ENCODE results near the gene SLC25A13.
A peak's percentile ranks its signal among the peaks of the same experiment; 100 is the strongest.

The SLC25A13 gene

GRCh38 chr7:96253441-96253840 is 68.5 kb downstream of the SLC25A13 start:
- H3K4me3 ChIP-seq (ENCODE audit: low read depth, low read length): no peak overlapping the region
- no peak for DNase-seq (ENCODE audit: low read depth)

- no peak overlapping the region for H3K4me3 ChIP-seq (ENCODE audit: low read depth, low read length)
- no peak for DNase-seq (ENCODE audit: low read depth)
Observed at GRCh38 chr7:96250776-96251361, 71.0 kb downstream of the SLC25A13 start.

GRCh38 chr7:96248405-96248804 is 73.5 kb downstream of the SLC25A13 start:
- no peak for DNase-seq (ENCODE audit: low read depth)
- H3K4me3 ChIP-seq (ENCODE audit: low read depth, low read length): no peak overlapping the region

- no peak overlapping the region for H3K4me3 ChIP-seq (ENCODE audit: low read depth, low read length)
- no peak for DNase-seq (ENCODE audit: low read depth)
Observed at GRCh38 chr7:96246919-96247318, 75.0 kb downstream of the SLC25A13 start.

GRCh38 chr7:96244992-96245292 is 77.0 kb downstream of the SLC25A13 start:
- no peak for DNase-seq (ENCODE audit: low read depth)
- no peak overlapping the region for H3K4me3 ChIP-seq (ENCODE audit: low read depth, low read length)

- H3K4me3 ChIP-seq (ENCODE audit: low read depth, low read length): no peak overlapping the region
- DNase-seq (ENCODE audit: low read depth): no peak
Observed at GRCh38 chr7:96244244-96244991, 77.5 kb downstream of the SLC25A13 start.

- H3K4me3 ChIP-seq (ENCODE audit: low read depth, low read length): no peak overlapping the region
- no peak for DNase-seq (ENCODE audit: low read depth)
Observed at GRCh38 chr7:96243241-96243640, 78.7 kb downstream of the SLC25A13 start.

GRCh38 chr7:96241855-96242254 is 80.0 kb downstream of the SLC25A13 start:
- no peak for DNase-seq (ENCODE audit: low read depth)
- H3K4me3 ChIP-seq (ENCODE audit: low read depth, low read length): no peak overlapping the region

GRCh38 chr7:96238976-96239766 is 82.7 kb downstream of the SLC25A13 start:
- no peak for DNase-seq (ENCODE audit: low read depth)
- H3K4me3 ChIP-seq (ENCODE audit: low read depth, low read length): no peak overlapping the region

GRCh38 chr7:96238474-96238873 is 83.4 kb downstream of the SLC25A13 start:
- DNase-seq (ENCODE audit: low read depth): no peak
- H3K4me3 ChIP-seq (ENCODE audit: low read depth, low read length): no peak overlapping the region

- no peak for DNase-seq (ENCODE audit: low read depth)
- no peak overlapping the region for H3K4me3 ChIP-seq (ENCODE audit: low read depth, low read length)
Observed at GRCh38 chr7:96237040-96237439, 84.9 kb downstream of the SLC25A13 start.

GRCh38 chr7:96236198-96237039 is 85.5 kb downstream of the SLC25A13 start:
- peak; percentile 97 for DNase-seq (ENCODE audit: low read depth)
- H3K4me3 ChIP-seq (ENCODE audit: low read depth, low read length): no peak overlapping the region

- no peak overlapping the region for H3K4me3 ChIP-seq (ENCODE audit: low read depth, low read length)
- peak; percentile 11 for DNase-seq (ENCODE audit: low read depth)
Observed at GRCh38 chr7:96235281-96235680, 86.6 kb downstream of the SLC25A13 start.

- DNase-seq (ENCODE audit: low read depth): no peak
- H3K4me3 ChIP-seq (ENCODE audit: low read depth, low read length): no peak overlapping the region
Observed at GRCh38 chr7:96233528-96234154, 88.3 kb downstream of the SLC25A13 start.

GRCh38 chr7:96233084-96233483 is 88.8 kb downstream of the SLC25A13 start:
- no peak for DNase-seq (ENCODE audit: low read depth)
- no peak overlapping the region for H3K4me3 ChIP-seq (ENCODE audit: low read depth, low read length)

GRCh38 chr7:96228760-96229159 is 93.1 kb downstream of the SLC25A13 start:
- DNase-seq (ENCODE audit: low read depth): no peak
- no peak overlapping the region for H3K4me3 ChIP-seq (ENCODE audit: low read depth, low read length)

- no peak for DNase-seq (ENCODE audit: low read depth)
Observed at GRCh38 chr7:96225251-96225650, 96.6 kb downstream of the SLC25A13 start.

GRCh38 chr7:96224685-96225084 is 97.2 kb downstream of the SLC25A13 start:
- no peak overlapping the region for H3K4me3 ChIP-seq (ENCODE audit: low read depth, low read length)
- no peak for DNase-seq (ENCODE audit: low read depth)

More at GRCh38 chr7:96225251-96225650, 96.6 kb downstream of the SLC25A13 start:
- no peak overlapping the region for H3K4me3 ChIP-seq (ENCODE audit: low read depth, low read length)

- no peak overlapping the region for H3K4me3 ChIP-seq (ENCODE audit: low read depth, low read length)
- DNase-seq (ENCODE audit: low read depth): no peak
Observed at GRCh38 chr7:96224073-96224472, 97.8 kb downstream of the SLC25A13 start.

Data from skeletal muscle cell (primary cell).